Measurements from ENCODE around the gene ZBED4. TPM values are rescaled to one million over a fixed set of nuclear protein-coding genes. Genes with fewer than 3 reads are reported as not detected.

Gene ZBED4
- total RNA-seq, 1 experiment from 2014 or later = 29.2 TPM

DNA sequence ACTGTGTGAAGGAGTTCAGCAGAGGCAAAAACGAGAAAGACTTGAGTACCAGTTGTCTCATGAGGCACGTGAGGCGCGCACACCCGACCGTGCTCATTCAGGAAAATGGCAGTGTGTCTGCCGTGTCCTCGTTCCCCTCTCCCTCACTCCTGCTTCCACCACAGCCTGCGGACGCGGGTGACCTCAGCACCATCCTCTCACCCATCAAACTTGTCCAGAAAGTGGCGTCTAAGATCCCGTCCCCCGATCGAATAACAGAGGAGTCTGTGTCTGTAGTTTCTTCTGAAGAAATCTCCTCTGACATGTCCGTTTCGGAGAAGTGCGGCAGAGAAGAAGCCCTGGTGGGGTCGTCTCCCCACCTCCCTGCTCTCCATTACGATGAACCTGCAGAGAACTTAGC is 30.4 kb downstream of the ZBED4 start:
- ChIA-PET POLR2A (no interaction called here), CTCF (no interaction called here)
- Mint-ChIP-seq H3K4me3 (no peak overlapping the region), H3K9me3 (peaks cover 5% of the 10 kb centered on the region), H3K4me1 (peaks cover 9% of the 10 kb centered on the region), H3K27ac (peak overlapping the region; percentile 69), H3K36me3 (peaks cover 72% of the 10 kb centered on the region), H3K27me3 (ENCODE audit: low read depth) (no peaks in the 10 kb centered on the region)
- TF ChIP-seq SMAD4 (CRISPR knock-in tag; IDR thresholded peaks at IDR 0.05) (no peak), ZNF263 (CRISPR knock-in tag; IDR thresholded peaks at IDR 0.05; ENCODE audit: low read depth) (no peak), ZNF423 (CRISPR knock-in tag; IDR thresholded peaks at IDR 0.05) (no peak), CREB1 (CRISPR knock-in tag; IDR thresholded peaks at IDR 0.05) (no peak)
- TF ChIP-seq, protein P1, sequence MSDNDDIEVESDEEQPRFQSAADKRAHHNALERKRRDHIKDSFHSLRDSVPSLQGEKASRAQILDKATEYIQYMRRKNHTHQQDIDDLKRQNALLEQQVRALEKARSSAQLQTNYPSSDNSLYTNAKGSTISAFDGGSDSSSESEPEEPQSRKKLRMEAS (CRISPR knock-in tag; IDR thresholded peaks at IDR 0.05) = no peak
- TF ChIP-seq, protein P2, sequence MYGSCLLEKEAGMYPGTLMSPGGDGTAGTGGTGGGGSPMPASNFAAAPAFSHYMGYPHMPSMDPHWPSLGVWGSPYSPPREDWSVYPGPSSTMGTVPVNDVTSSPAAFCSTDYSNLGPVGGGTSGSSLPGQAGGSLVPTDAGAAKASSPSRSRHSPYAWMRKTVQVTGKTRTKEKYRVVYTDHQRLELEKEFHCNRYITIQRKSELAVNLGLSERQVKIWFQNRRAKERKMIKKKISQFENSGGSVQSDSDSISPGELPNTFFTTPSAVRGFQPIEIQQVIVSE (CRISPR knock-in tag; IDR thresholded peaks at IDR 0.05; ENCODE audit: borderline replicate concordance) = no peak
- TF ChIP-seq, protein P3, sequence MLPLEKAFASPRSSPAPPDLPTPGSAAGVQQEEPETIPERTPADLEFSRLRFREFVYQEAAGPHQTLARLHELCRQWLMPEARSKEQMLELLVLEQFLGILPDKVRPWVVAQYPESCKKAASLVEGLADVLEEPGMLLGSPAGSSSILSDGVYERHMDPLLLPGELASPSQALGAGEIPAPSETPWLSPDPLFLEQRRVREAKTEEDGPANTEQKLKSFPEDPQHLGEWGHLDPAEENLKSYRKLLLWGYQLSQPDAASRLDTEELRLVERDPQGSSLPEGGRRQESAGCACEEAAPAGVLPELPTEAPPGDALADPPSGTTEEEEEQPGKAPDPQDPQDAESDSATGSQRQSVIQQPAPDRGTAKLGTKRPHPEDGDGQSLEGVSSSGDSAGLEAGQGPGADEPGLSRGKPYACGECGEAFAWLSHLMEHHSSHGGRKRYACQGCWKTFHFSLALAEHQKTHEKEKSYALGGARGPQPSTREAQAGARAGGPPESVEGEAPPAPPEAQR (CRISPR knock-in tag; IDR thresholded peaks at IDR 0.05) = no peak
- ATAC-seq (no peak), DNase-seq (ENCODE audit: low spot score) (no peak)

DNA sequence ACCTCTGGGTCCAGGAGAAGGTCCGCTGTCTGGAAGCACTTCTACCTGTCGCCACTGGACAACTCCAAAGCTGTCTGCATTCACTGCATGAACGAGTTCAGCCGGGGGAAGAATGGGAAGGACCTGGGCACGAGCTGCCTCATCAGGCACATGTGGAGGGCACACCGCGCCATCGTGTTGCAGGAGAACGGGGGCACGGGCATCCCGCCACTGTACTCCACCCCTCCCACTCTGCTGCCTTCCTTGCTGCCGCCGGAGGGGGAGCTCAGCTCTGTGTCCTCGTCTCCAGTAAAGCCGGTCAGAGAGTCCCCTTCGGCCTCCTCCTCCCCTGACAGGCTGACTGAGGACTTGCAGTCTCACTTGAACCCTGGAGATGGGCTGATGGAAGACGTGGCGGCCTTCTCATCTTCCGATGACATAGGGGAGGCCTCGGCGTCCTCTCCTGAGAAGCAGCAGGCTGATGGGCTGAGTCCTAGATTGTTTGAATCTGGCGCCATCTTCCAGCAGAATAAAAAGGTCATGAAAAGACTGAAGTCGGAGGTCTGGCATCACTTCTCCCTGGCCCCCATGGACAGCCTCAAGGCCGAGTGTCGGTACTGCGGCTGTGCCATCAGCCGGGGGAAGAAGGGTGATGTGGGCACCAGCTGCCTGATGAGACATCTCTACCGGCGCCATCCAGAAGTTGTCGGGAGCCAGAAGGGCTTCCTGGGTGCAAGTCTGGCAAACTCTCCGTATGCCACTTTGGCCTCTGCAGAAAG is 31.0 kb downstream of the ZBED4 start:
- Mint-ChIP-seq H3K27ac (no peak overlapping the region), H3K4me1 (peaks cover 9% of the 10 kb centered on the region), H3K4me3 (no peak overlapping the region), H3K9me3 (peaks cover 12% of the 10 kb centered on the region), H3K36me3 (peaks cover 75% of the 10 kb centered on the region), H3K27me3 (ENCODE audit: low read depth) (no peaks in the 10 kb centered on the region)
- TF ChIP-seq, protein P4, sequence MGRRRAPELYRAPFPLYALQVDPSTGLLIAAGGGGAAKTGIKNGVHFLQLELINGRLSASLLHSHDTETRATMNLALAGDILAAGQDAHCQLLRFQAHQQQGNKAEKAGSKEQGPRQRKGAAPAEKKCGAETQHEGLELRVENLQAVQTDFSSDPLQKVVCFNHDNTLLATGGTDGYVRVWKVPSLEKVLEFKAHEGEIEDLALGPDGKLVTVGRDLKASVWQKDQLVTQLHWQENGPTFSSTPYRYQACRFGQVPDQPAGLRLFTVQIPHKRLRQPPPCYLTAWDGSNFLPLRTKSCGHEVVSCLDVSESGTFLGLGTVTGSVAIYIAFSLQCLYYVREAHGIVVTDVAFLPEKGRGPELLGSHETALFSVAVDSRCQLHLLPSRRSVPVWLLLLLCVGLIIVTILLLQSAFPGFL (CRISPR knock-in tag; IDR thresholded peaks at IDR 0.05; ENCODE audit: borderline replicate concordance) = no peak
- TF ChIP-seq, protein P2 (CRISPR knock-in tag; IDR thresholded peaks at IDR 0.05; ENCODE audit: borderline replicate concordance) = no peak
- TF ChIP-seq SMAD4 (CRISPR knock-in tag; IDR thresholded peaks at IDR 0.05) (no peak), ZBTB21 (CRISPR knock-in tag; IDR thresholded peaks at IDR 0.05; ENCODE audit: borderline replicate concordance) (no peak), MXD4 (CRISPR knock-in tag; IDR thresholded peaks at IDR 0.05; ENCODE audit: borderline replicate concordance) (no peak), FOXJ3 (CRISPR knock-in tag; IDR thresholded peaks at IDR 0.05; ENCODE audit: borderline replicate concordance) (no peak), KAT7 (CRISPR knock-in tag; IDR thresholded peaks at IDR 0.05; ENCODE audit: borderline replicate concordance) (no peak), NFE2L1 (CRISPR knock-in tag; IDR thresholded peaks at IDR 0.05) (no peak), ELF4 (CRISPR knock-in tag; IDR thresholded peaks at IDR 0.05; ENCODE audit: low read depth) (no peak), NFATC4 (CRISPR knock-in tag; IDR thresholded peaks at IDR 0.05) (no peak)
- TF ChIP-seq, protein P5, sequence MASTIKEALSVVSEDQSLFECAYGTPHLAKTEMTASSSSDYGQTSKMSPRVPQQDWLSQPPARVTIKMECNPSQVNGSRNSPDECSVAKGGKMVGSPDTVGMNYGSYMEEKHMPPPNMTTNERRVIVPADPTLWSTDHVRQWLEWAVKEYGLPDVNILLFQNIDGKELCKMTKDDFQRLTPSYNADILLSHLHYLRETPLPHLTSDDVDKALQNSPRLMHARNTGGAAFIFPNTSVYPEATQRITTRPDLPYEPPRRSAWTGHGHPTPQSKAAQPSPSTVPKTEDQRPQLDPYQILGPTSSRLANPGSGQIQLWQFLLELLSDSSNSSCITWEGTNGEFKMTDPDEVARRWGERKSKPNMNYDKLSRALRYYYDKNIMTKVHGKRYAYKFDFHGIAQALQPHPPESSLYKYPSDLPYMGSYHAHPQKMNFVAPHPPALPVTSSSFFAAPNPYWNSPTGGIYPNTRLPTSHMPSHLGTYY (CRISPR knock-in tag; IDR thresholded peaks at IDR 0.05) = no peak
- TF ChIP-seq, protein P6, sequence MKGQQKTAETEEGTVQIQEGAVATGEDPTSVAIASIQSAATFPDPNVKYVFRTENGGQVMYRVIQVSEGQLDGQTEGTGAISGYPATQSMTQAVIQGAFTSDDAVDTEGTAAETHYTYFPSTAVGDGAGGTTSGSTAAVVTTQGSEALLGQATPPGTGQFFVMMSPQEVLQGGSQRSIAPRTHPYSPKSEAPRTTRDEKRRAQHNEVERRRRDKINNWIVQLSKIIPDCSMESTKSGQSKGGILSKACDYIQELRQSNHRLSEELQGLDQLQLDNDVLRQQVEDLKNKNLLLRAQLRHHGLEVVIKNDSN (CRISPR knock-in tag; IDR thresholded peaks at IDR 0.05) = no peak
- TF ChIP-seq, protein P7, sequence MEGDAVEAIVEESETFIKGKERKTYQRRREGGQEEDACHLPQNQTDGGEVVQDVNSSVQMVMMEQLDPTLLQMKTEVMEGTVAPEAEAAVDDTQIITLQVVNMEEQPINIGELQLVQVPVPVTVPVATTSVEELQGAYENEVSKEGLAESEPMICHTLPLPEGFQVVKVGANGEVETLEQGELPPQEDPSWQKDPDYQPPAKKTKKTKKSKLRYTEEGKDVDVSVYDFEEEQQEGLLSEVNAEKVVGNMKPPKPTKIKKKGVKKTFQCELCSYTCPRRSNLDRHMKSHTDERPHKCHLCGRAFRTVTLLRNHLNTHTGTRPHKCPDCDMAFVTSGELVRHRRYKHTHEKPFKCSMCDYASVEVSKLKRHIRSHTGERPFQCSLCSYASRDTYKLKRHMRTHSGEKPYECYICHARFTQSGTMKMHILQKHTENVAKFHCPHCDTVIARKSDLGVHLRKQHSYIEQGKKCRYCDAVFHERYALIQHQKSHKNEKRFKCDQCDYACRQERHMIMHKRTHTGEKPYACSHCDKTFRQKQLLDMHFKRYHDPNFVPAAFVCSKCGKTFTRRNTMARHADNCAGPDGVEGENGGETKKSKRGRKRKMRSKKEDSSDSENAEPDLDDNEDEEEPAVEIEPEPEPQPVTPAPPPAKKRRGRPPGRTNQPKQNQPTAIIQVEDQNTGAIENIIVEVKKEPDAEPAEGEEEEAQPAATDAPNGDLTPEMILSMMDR (IDR thresholded peaks at IDR 0.05) = no peak
- TF ChIP-seq, protein P8, sequence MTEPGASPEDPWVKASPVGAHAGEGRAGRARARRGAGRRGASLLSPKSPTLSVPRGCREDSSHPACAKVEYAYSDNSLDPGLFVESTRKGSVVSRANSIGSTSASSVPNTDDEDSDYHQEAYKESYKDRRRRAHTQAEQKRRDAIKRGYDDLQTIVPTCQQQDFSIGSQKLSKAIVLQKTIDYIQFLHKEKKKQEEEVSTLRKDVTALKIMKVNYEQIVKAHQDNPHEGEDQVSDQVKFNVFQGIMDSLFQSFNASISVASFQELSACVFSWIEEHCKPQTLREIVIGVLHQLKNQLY (CRISPR knock-in tag; IDR thresholded peaks at IDR 0.05) = no peak
- TF ChIP-seq, protein P9, sequence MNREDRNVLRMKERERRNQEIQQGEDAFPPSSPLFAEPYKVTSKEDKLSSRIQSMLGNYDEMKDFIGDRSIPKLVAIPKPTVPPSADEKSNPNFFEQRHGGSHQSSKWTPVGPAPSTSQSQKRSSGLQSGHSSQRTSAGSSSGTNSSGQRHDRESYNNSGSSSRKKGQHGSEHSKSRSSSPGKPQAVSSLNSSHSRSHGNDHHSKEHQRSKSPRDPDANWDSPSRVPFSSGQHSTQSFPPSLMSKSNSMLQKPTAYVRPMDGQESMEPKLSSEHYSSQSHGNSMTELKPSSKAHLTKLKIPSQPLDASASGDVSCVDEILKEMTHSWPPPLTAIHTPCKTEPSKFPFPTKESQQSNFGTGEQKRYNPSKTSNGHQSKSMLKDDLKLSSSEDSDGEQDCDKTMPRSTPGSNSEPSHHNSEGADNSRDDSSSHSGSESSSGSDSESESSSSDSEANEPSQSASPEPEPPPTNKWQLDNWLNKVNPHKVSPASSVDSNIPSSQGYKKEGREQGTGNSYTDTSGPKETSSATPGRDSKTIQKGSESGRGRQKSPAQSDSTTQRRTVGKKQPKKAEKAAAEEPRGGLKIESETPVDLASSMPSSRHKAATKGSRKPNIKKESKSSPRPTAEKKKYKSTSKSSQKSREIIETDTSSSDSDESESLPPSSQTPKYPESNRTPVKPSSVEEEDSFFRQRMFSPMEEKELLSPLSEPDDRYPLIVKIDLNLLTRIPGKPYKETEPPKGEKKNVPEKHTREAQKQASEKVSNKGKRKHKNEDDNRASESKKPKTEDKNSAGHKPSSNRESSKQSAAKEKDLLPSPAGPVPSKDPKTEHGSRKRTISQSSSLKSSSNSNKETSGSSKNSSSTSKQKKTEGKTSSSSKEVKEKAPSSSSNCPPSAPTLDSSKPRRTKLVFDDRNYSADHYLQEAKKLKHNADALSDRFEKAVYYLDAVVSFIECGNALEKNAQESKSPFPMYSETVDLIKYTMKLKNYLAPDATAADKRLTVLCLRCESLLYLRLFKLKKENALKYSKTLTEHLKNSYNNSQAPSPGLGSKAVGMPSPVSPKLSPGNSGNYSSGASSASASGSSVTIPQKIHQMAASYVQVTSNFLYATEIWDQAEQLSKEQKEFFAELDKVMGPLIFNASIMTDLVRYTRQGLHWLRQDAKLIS (CRISPR knock-in tag; IDR thresholded peaks at IDR 0.05; ENCODE audit: borderline replicate concordance) = no peak
- ATAC-seq (no peak), DNase-seq (ENCODE audit: low spot score) (no peak)
- CTCF ChIA-PET = no interaction called here
- POLR2A ChIA-PET = no interaction called here
